RWPE1 (cell line): ENCODE results near the gene ZDHHC5.
A peak's percentile ranks its signal among the peaks of the same experiment; 100 is the strongest.
"Not testable (repeated sequence)": the region's sequence is repeated elsewhere in the genome, so short reads cannot be mapped to it uniquely, and the experiment has no call there.

Experiments used
- CTCF ChIA-PET: fragments of 350-600 bp; sonication (Branson Sonifier 250); formaldehyde crosslinking; extraction: SDS; loops from one replicate; lab custom pipeline; 2021; lab: Yijun Ruan, JAX
- POLR2A ChIA-PET: fragments of 400-600 bp; formaldehyde crosslinking; extraction: SDS; loops from one replicate; lab custom pipeline; 2020; ENCODE audit warnings: antibody characterized with exemption; ENCODE audit not compliant: low non-redundant PET; lab: Yijun Ruan, JAX
- DNase-seq: peaks from one replicate; pipeline ENCODE4 v3.0.0; 2012; ENCODE audit warnings: low spot score
- H3K27ac ChIP-seq: fragments of 450-650 bp; 2 replicates; pipeline ENCODE4 v1.5.1; 2017
- TF ChIP-seq, protein P1 (sequence below): fragments of 450-650 bp; conservative IDR thresholded peaks from 2 replicates; pipeline ENCODE4 v1.5.1; 2017; ENCODE audit warnings: low read depth, mild to moderate bottlenecking

ZDHHC5 gene

DNA sequence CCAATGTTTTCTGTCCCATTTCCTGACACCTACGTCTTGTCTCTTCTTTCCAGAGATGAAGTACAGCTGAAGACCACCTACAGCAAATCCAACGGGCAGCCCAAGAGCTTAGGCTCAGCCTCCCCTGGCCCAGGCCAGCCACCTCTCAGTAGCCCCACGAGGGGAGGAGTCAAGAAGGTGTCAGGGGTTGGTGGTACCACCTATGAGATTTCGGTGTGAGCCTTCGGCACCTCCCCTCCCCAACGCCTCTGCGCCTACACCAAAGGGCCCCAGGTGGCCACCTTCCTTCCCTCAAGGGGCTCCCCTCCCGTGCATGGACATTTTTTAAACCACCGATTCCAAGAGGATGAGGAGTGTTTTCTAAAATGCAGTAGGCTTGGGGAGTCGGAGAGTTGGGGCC, 31.9 kb downstream of the ZDHHC5 start:
- TF ChIP-seq, protein P1, sequence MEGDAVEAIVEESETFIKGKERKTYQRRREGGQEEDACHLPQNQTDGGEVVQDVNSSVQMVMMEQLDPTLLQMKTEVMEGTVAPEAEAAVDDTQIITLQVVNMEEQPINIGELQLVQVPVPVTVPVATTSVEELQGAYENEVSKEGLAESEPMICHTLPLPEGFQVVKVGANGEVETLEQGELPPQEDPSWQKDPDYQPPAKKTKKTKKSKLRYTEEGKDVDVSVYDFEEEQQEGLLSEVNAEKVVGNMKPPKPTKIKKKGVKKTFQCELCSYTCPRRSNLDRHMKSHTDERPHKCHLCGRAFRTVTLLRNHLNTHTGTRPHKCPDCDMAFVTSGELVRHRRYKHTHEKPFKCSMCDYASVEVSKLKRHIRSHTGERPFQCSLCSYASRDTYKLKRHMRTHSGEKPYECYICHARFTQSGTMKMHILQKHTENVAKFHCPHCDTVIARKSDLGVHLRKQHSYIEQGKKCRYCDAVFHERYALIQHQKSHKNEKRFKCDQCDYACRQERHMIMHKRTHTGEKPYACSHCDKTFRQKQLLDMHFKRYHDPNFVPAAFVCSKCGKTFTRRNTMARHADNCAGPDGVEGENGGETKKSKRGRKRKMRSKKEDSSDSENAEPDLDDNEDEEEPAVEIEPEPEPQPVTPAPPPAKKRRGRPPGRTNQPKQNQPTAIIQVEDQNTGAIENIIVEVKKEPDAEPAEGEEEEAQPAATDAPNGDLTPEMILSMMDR = no peak
- no peak overlapping the region for H3K27ac ChIP-seq
- POLR2A ChIA-PET = no interaction called here
- DNase-seq = no peak
- CTCF ChIA-PET = interaction anchor here (0.7 kb wide), 1 partner anchor 55 kb away, joined by 3 read pairs; no protein-coding TSS in a partner anchor

- TF ChIP-seq, protein P1 = no peak
- ChIA-PET CTCF (no interaction called here), POLR2A (no interaction called here)
- no peak overlapping the region for H3K27ac ChIP-seq
- no peak for DNase-seq
These were observed 32.5 kb downstream of the ZDHHC5 start for GRCh38 chr11:57700425-57700824.

DNA sequence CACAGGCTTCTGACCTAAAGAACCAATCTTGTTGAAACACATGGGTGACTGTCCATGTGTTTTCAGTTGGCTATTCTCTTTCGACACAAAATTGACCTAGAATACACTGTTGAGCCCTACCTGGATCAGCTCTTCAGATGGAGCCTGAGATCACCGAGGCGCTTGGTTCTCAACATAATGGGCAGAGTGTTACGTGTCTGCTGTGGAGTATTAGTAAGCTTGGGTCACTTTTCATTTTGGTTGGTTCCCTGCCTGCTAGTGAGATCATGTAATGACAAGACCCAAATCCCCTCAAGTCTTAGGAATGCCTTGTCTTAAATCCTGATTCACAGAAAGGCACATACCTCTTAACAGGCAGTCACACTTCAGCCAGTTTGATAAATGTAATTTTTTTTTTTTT, 35.4 kb downstream of the ZDHHC5 start:
- TF ChIP-seq, protein P1 = no peak
- DNase-seq = no peak
- ChIA-PET POLR2A (interaction anchor here (1.1 kb wide), 1 partner anchor 28 kb away, joined by 11 read pairs; no protein-coding TSS in a partner anchor), CTCF (interaction anchor here (1.0 kb wide), 1 partner anchor 58 kb away, joined by 4 read pairs; no protein-coding TSS in a partner anchor)
- H3K27ac ChIP-seq = no peak overlapping the region

DNA sequence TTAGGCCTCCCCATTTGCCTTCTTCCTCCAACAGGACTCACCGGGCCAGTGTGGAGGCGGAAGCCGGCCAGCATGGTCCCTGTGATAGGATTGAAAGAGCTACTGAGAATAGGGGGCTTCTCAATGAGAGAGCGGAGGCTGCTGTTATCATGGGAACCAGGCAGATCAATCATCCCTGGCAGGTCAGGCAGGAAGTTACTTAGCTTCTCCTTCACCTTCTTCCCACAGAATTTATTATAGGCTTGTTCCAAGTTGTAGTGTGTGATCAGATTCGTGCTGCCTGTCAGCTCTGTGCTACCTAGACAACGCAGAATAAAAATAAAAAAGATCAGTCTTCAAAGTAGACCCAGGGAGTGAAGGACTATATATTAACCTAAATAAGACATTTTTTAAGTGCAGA, 37.0 kb downstream of the ZDHHC5 start:
- no peak overlapping the region for H3K27ac ChIP-seq
- ChIA-PET POLR2A (no interaction called here), CTCF (no interaction called here)
- TF ChIP-seq, protein P1 = no peak
- DNase-seq = no peak

- CTCF ChIA-PET = interaction anchor here (0.5 kb wide), 1 partner anchor 8 kb away, joined by 4 read pairs; no protein-coding TSS in a partner anchor
- POLR2A ChIA-PET = not testable (repeated sequence)
These were observed 37.5 kb downstream of the ZDHHC5 start for GRCh38 chr11:57705432-57705831.

DNA sequence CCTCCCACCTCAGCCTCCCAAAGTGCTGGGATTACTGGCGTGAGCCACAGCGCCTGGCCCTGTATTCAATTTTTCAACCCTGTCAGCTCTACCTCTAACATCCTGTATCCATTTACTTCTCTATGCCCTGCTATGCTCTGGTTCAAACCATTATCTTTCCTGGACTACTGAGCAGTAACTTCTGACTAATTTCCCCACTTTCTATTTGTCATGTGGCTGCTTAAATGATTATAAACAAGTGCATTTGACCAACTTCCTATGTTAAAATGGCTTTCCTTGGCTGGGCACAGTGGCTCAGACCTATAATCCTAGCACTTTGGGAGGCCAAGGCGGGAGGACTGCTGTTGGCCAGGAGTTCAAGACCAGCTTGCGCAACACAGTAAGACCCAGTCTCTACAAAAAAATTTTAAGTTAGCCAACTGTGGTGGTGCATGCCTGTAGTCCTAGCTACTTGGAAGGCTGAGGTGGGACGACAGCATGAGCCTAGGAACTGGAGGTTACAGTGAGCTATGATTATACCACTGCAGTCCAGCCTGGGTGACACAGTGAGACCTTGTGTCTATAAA, 42.0 kb downstream of the ZDHHC5 start:
- TF ChIP-seq, protein P1 = no peak
- H3K27ac ChIP-seq = no peak overlapping the region
- ChIA-PET POLR2A (no interaction called here), CTCF (no interaction called here)
- DNase-seq = no peak

More at GRCh38 chr11:57705432-57705831, 37.5 kb downstream of the ZDHHC5 start:
- not testable (repeated sequence) for H3K27ac ChIP-seq, DNase-seq

- CTCF ChIA-PET = no interaction called here
- DNase-seq = peak; percentile 98
- peak within 1 kb of the TSS; percentile 94 for H3K27ac ChIP-seq
- POLR2A ChIA-PET = interaction anchor here (0.6 to 0.8 kb wide), 2 partner anchors 14 to 41 kb away, joined by 3 read pairs; no protein-coding TSS in a partner anchor
- TF ChIP-seq, protein P1 = no peak
These were observed 43.7 kb downstream of the ZDHHC5 start, which contains the start of gene MED19 for GRCh38 chr11:57711414-57712255. Gene MED19, minus strand, starts transcription at chr11:57712215. Its CDS starts 36 bp downstream, at chr11:57712179.
